HCT116 (cell line): ENCODE results near the gene FMN1. TPM values are rescaled to one million over a fixed set of nuclear protein-coding genes. Genes with fewer than 3 reads are reported as not detected.

Source experiments
- ATAC-seq: fragments of 200-7000 bp; cut with Tn5 transposase; 2 replicates; pipeline ENCODE4 v1.9.1; 2020; ENCODE audit warnings: mild to moderate bottlenecking, moderate library complexity
- BruUV-seq: library from RNA; stranded (reverse); fragments of 400-500 nt; replicated peaks from 2 replicates; lab custom pipeline; 2021; lab: Mats Ljungman, UMichigan
- CTCF ChIA-PET: fragments of 300-600 bp; sonication (Branson Sonifier 250); formaldehyde crosslinking; loops from one replicate; lab custom pipeline; 2021; ENCODE audit warnings: antibody characterized with exemption; lab: Charles Lee
- POLR2A ChIA-PET: fragments of 300-600, 350-600 bp; sonication (Branson Sonifier 250); formaldehyde crosslinking; loops from one replicate; lab custom pipeline; 2021; ENCODE audit warnings: antibody characterized with exemption; lab: Charles Lee
- RAD21 ChIA-PET, 2 experiments: fragments of 300-600 bp; sonication (Branson Sonifier 250); formaldehyde crosslinking; loops; one replicate each; lab custom pipeline; 2023; ENCODE audit warnings: low total read pairs in 2 of 2; ENCODE audit not compliant: uncharacterized antibody in 2 of 2, unreplicated experiment in 2 of 2, low non-redundant PET in 1 of 2; lab: Charles Lee
- DNase-seq: peaks from one replicate; pipeline ENCODE4 v3.0.0-alpha.2; 2010; ENCODE audit warnings: low read depth, low spot score
- H2AFZ ChIP-seq: fragments of 200-600 bp; shearing (Covaris generic), sonication (generic); 2 replicates; pipeline ENCODE4 v1.6.1; 2017; ENCODE audit warnings: low read depth, mixed run types, mixed read lengths, antibody characterized with exemption, low read length; ENCODE audit not compliant: poor library complexity, severe bottlenecking
- H3K27ac ChIP-seq: 2 replicates; pipeline ENCODE4 v1.5.1; 2012; ENCODE audit warnings: low read depth, low read length
- H3K27me3 ChIP-seq: fragments of 200-600 bp; sonication (generic); 2 replicates; pipeline ENCODE4 v1.6.1; 2016; ENCODE audit warnings: mixed run types, low read length, mixed read lengths; ENCODE audit not compliant: insufficient read depth
- H3K36me3 ChIP-seq, 2 experiments: fragments of 200-500 bp in 1 of 2; fragments of 200-600 bp in 1 of 2; sonication (Bioruptor generic) in 1 of 2; sonication (generic) in 1 of 2; 2 replicates each; pipeline versions ENCODE4 v1.5.1 to v1.6.1; 2014 to 2016; ENCODE audit warnings: low read length in 2 of 2, inconsistent platforms in 1 of 2, mixed read lengths in 1 of 2, mixed run types in 1 of 2; ENCODE audit not compliant: insufficient read depth in 2 of 2, control insufficient read depth in 1 of 2
- H3K4me1 ChIP-seq, 2 experiments: fragments of 200-600 bp in 1 of 2; sonication (generic) in 1 of 2; 2 replicates each; pipeline versions ENCODE4 v1.5.1 to v1.6.1; 2012 to 2017; ENCODE audit warnings: low read length in 2 of 2, inconsistent platforms in 1 of 2, mild to moderate bottlenecking in 1 of 2, mixed read lengths in 1 of 2, mixed run types in 1 of 2, moderate library complexity in 1 of 2; ENCODE audit not compliant: insufficient read depth in 2 of 2, control insufficient read depth in 1 of 2
- H3K4me2 ChIP-seq: fragments of 200-600 bp; sonication (generic); 2 replicates; pipeline ENCODE4 v1.6.1; 2017; ENCODE audit warnings: mixed run types, low read length, mixed read lengths
- H3K4me3 ChIP-seq, 2 experiments: fragments of 200-600 bp in 1 of 2; sonication (generic) in 1 of 2; replicated peaks in 1 of 2; 2 replicates each; pipeline ENCODE4 v1.5.1; 2011 to 2016; ENCODE audit warnings: low read length in 2 of 2, control low read depth in 1 of 2, low read depth in 1 of 2, mild to moderate bottlenecking in 1 of 2, mixed read lengths in 1 of 2, mixed run types in 1 of 2
- H3K79me2 ChIP-seq: fragments of 200-600 bp; sonication (generic); 2 replicates; pipeline ENCODE4 v1.6.1; 2017; ENCODE audit warnings: mild to moderate bottlenecking, mixed run types, low read length, moderate library complexity, mixed read lengths; ENCODE audit not compliant: insufficient read depth
- H3K9ac ChIP-seq: fragments of 200-600 bp; sonication (generic); 2 replicates; pipeline ENCODE4 v1.6.1; 2016; ENCODE audit warnings: low read length, mixed read lengths
- H3K9me2 ChIP-seq: fragments of 200-600 bp; sonication (generic), shearing (Covaris generic); 2 replicates; pipeline ENCODE4 v1.6.1; 2017; ENCODE audit warnings: mixed run types, mild to moderate bottlenecking, moderate library complexity; ENCODE audit not compliant: insufficient read depth
- H3K9me3 ChIP-seq, 2 experiments: fragments of 200-500 bp in 1 of 2; fragments of 200-600 bp in 1 of 2; sonication (Bioruptor generic) in 1 of 2; sonication (generic) in 1 of 2; 2 replicates each; pipeline ENCODE4 v1.6.1; 2014 to 2017; ENCODE audit warnings: low read length in 2 of 2, mixed read lengths in 2 of 2, inconsistent platforms in 1 of 2, low read depth in 1 of 2, mild to moderate bottlenecking in 1 of 2, mixed run types in 1 of 2, moderate library complexity in 1 of 2; ENCODE audit not compliant: control insufficient read depth in 1 of 2, insufficient read depth in 1 of 2
- H4K20me1 ChIP-seq: fragments of 200-600 bp; sonication (generic), shearing (Covaris generic); 2 replicates; pipeline ENCODE4 v1.6.1; 2017; ENCODE audit warnings: mixed run types, mild to moderate bottlenecking, moderate library complexity; ENCODE audit not compliant: insufficient read depth
- CBX3 ChIP-seq: IDR thresholded peaks from 2 replicates; pipeline ENCODE4 v1.6.1; 2012; ENCODE audit warnings: low read depth
- CEBPB ChIP-seq: IDR thresholded peaks from 2 replicates; pipeline ENCODE4 v1.6.1; 2012; ENCODE audit warnings: low read depth
- EGR1 ChIP-seq: IDR thresholded peaks from 2 replicates; pipeline ENCODE4 v1.6.1; 2012; ENCODE audit warnings: low read depth
- ELF1 ChIP-seq: IDR thresholded peaks from 2 replicates; pipeline ENCODE4 v1.6.1; 2012; ENCODE audit warnings: low read depth, borderline replicate concordance
- EZH2 ChIP-seq: fragments of 200-600 bp; sonication (generic); IDR thresholded peaks from 2 replicates; pipeline ENCODE4 v1.6.1; 2017; ENCODE audit warnings: antibody characterized with exemption, mixed run types
- EZH2phosphoT487 ChIP-seq: fragments of 200-600 bp; IDR thresholded peaks from 2 replicates; pipeline ENCODE4 v1.6.1; 2018; ENCODE audit warnings: antibody characterized with exemption, borderline replicate concordance
- FOSL1 ChIP-seq: IDR thresholded peaks from 2 replicates; pipeline ENCODE4 v1.6.1; 2012; ENCODE audit warnings: low read depth
- JUND ChIP-seq: IDR thresholded peaks from 2 replicates; pipeline ENCODE4 v1.6.1; 2012
- MAX ChIP-seq: IDR thresholded peaks from 2 replicates; pipeline ENCODE4 v1.6.1; 2012
- POLR2AphosphoS5 ChIP-seq: IDR thresholded peaks from 2 replicates; pipeline ENCODE4 v1.6.1; 2011; ENCODE audit warnings: mild to moderate bottlenecking, low read depth, low read length, moderate library complexity
- RAD21 ChIP-seq: IDR thresholded peaks from 2 replicates; pipeline ENCODE4 v1.6.1; 2012; ENCODE audit warnings: low read depth, mild to moderate bottlenecking
- SP1 ChIP-seq: IDR thresholded peaks from 2 replicates; pipeline ENCODE4 v1.6.1; 2012; ENCODE audit warnings: low read depth
- SRF ChIP-seq: IDR thresholded peaks from 2 replicates; pipeline ENCODE4 v1.6.1; 2012; ENCODE audit warnings: low read depth
- TCF7L2 ChIP-seq: IDR thresholded peaks from 2 replicates; pipeline ENCODE4 v1.7.0; 2011; ENCODE audit warnings: borderline replicate concordance, inconsistent platforms; ENCODE audit not compliant: insufficient read depth, insufficient read length; ENCODE audit errors: extremely low read depth
- ZFX ChIP-seq: fragments of 450-650 bp; IDR thresholded peaks from 2 replicates; pipeline ENCODE4 v1.6.1; 2017
- ZNF274 ChIP-seq: fragments of 200-500 bp; sonication (Bioruptor generic); IDR thresholded peaks from 2 replicates; pipeline ENCODE4 v1.6.1; 2014; ENCODE audit warnings: mild to moderate bottlenecking, low read depth, low read length, inconsistent platforms
- intact Hi-C: fragments of 100-400 bp; cut with micrococcal nuclease; formaldehyde crosslinking; loops from 2 replicates; pipeline ENCODE4 v1.10.0; 2022
- total RNA-seq: library from RNA; stranded (reverse); gene quantifications from one replicate; pipeline ENCODE4 v1.2.1, GENCODE V29; 2021; ENCODE audit not compliant: unreplicated experiment
- TF ChIP-seq, protein P1 (sequence below): IDR thresholded peaks from 2 replicates; pipeline ENCODE4 v1.6.1; 2011; ENCODE audit warnings: mild to moderate bottlenecking, low read length, moderate library complexity; ENCODE audit not compliant: insufficient replicate concordance; ENCODE audit errors: extremely low read depth
- TF ChIP-seq, protein P2 (sequence below), 3 experiments: fragments of 200-600 bp in 1 of 3; sonication (generic) in 1 of 3; IDR thresholded peaks in 2 of 3; conservative IDR thresholded peaks in 1 of 3; 2 replicates each; pipeline ENCODE4 v1.5.1; 2012 to 2017; ENCODE audit warnings: low read depth in 2 of 3, low read length in 2 of 3, antibody characterized with exemption in 1 of 3, borderline replicate concordance in 1 of 3, control low read depth in 1 of 3, mild to moderate bottlenecking in 1 of 3, mixed read lengths in 1 of 3, mixed run types in 1 of 3, moderate library complexity in 1 of 3; ENCODE audit not compliant: insufficient read depth in 1 of 3
- TF ChIP-seq, protein P3 (sequence below): IDR thresholded peaks from 2 replicates; pipeline ENCODE4 v1.6.1; 2012; ENCODE audit warnings: low read depth

The FMN1 gene
- total RNA-seq, 1 experiment from 2014 or later = 0.39 TPM

- H4K20me1 ChIP-seq = no peaks in the 10 kb centered on the region
- H2AFZ ChIP-seq = no peak overlapping the region
- no peak overlapping the region for H3K4me3 ChIP-seq
- ATAC-seq (no peak), DNase-seq (no peak)
- H3K9me3 ChIP-seq = no peaks in the 10 kb centered on the region
- no peaks in the 10 kb centered on the region for H3K4me1 ChIP-seq
- peaks cover 25% of the 10 kb centered on the region for H3K27me3 ChIP-seq
- no peak overlapping the region for H3K9ac ChIP-seq
- POLR2A ChIA-PET = no interaction called here
- H3K9me2 ChIP-seq = no peaks in the 10 kb centered on the region
- intact Hi-C loops = no loop called here
- RAD21 ChIA-PET = no interaction called here
- no peaks in the 10 kb centered on the region for H3K36me3 ChIP-seq
- BruUV-seq = no TSS peak
- CTCF ChIA-PET = no interaction called here
- no peak overlapping the region for H3K4me2 ChIP-seq
- no peak overlapping the region for H3K27ac ChIP-seq
- no peaks in the 10 kb centered on the region for H3K79me2 ChIP-seq
- no peak for TF ChIP-seq CBX3
- no peak for TF ChIP-seq MAX
- TF ChIP-seq EGR1 = no peak
- TF ChIP-seq POLR2AphosphoS5 = no peak
- TF ChIP-seq EZH2phosphoT487 = no peak
- no peak for TF ChIP-seq RAD21
- TF ChIP-seq EZH2 = no peak
- TF ChIP-seq SRF = no peak
- TF ChIP-seq, protein P1, sequence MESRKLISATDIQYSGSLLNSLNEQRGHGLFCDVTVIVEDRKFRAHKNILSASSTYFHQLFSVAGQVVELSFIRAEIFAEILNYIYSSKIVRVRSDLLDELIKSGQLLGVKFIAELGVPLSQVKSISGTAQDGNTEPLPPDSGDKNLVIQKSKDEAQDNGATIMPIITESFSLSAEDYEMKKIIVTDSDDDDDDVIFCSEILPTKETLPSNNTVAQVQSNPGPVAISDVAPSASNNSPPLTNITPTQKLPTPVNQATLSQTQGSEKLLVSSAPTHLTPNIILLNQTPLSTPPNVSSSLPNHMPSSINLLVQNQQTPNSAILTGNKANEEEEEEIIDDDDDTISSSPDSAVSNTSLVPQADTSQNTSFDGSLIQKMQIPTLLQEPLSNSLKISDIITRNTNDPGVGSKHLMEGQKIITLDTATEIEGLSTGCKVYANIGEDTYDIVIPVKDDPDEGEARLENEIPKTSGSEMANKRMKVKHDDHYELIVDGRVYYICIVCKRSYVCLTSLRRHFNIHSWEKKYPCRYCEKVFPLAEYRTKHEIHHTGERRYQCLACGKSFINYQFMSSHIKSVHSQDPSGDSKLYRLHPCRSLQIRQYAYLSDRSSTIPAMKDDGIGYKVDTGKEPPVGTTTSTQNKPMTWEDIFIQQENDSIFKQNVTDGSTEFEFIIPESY = no peak
- no peak for TF ChIP-seq SP1
- TF ChIP-seq ZNF274 = no peak
- no peak for TF ChIP-seq CEBPB
- TF ChIP-seq TCF7L2 = no peak
- TF ChIP-seq, protein P2, sequence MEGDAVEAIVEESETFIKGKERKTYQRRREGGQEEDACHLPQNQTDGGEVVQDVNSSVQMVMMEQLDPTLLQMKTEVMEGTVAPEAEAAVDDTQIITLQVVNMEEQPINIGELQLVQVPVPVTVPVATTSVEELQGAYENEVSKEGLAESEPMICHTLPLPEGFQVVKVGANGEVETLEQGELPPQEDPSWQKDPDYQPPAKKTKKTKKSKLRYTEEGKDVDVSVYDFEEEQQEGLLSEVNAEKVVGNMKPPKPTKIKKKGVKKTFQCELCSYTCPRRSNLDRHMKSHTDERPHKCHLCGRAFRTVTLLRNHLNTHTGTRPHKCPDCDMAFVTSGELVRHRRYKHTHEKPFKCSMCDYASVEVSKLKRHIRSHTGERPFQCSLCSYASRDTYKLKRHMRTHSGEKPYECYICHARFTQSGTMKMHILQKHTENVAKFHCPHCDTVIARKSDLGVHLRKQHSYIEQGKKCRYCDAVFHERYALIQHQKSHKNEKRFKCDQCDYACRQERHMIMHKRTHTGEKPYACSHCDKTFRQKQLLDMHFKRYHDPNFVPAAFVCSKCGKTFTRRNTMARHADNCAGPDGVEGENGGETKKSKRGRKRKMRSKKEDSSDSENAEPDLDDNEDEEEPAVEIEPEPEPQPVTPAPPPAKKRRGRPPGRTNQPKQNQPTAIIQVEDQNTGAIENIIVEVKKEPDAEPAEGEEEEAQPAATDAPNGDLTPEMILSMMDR (IDR thresholded peaks at IDR 0.05 in 2 of 3, conservative IDR thresholded peaks at IDR 0.05 in 1 of 3; ENCODE audit: borderline replicate concordance in 1 of 3, insufficient read depth in 1 of 3, low read depth in 2 of 3, low read length in 2 of 3) = no peak
- no peak for TF ChIP-seq JUND
- no peak for TF ChIP-seq ZFX
- TF ChIP-seq, protein P3, sequence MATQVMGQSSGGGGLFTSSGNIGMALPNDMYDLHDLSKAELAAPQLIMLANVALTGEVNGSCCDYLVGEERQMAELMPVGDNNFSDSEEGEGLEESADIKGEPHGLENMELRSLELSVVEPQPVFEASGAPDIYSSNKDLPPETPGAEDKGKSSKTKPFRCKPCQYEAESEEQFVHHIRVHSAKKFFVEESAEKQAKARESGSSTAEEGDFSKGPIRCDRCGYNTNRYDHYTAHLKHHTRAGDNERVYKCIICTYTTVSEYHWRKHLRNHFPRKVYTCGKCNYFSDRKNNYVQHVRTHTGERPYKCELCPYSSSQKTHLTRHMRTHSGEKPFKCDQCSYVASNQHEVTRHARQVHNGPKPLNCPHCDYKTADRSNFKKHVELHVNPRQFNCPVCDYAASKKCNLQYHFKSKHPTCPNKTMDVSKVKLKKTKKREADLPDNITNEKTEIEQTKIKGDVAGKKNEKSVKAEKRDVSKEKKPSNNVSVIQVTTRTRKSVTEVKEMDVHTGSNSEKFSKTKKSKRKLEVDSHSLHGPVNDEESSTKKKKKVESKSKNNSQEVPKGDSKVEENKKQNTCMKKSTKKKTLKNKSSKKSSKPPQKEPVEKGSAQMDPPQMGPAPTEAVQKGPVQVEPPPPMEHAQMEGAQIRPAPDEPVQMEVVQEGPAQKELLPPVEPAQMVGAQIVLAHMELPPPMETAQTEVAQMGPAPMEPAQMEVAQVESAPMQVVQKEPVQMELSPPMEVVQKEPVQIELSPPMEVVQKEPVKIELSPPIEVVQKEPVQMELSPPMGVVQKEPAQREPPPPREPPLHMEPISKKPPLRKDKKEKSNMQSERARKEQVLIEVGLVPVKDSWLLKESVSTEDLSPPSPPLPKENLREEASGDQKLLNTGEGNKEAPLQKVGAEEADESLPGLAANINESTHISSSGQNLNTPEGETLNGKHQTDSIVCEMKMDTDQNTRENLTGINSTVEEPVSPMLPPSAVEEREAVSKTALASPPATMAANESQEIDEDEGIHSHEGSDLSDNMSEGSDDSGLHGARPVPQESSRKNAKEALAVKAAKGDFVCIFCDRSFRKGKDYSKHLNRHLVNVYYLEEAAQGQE = no peak
- no peak for TF ChIP-seq FOSL1
- no peak for TF ChIP-seq ELF1
These were observed 223.7 kb downstream of the FMN1 start for GRCh38 chr15:32970847-32971246.
